ENCODE data around the gene NFIA. TPM values are rescaled to one million over a fixed set of nuclear protein-coding genes. Genes with fewer than 3 reads are reported as not detected.

NFIA gene
- total RNA-seq, 6 donors from 2014 or later = 33.5 to 94.3 (median 44.9) TPM

- no peaks in the 10 kb centered on the region for H3K27me3 ChIP-seq
- no peaks in the 10 kb centered on the region for H3K36me3 ChIP-seq
- ATAC-seq (ENCODE audit: low FRiP score in 2 of 2) (no peak), DNase-seq (no peak)
- no peak overlapping the region for H3K27ac ChIP-seq
- H3K9me3 ChIP-seq = no peaks in the 10 kb centered on the region
- peaks cover 4 to 33% (median 10%) of the 10 kb centered on the region in 4 donors for H3K4me1 ChIP-seq
- no peak overlapping the region for H3K4me3 ChIP-seq
- TF ChIP-seq POLR2A (IDR thresholded peaks at IDR 0.05) = no peak
These were observed 240.4 kb downstream of the NFIA start for GRCh38 chr1:61322769-61323168.

- no peak for TF ChIP-seq POLR2AphosphoS5 (IDR thresholded peaks at IDR 0.05)
- no peaks in the 10 kb centered on the region for H3K36me3 ChIP-seq
- H3K9me3 ChIP-seq = no peaks in the 10 kb centered on the region
- H3K27me3 ChIP-seq = no peaks in the 10 kb centered on the region
- no peak overlapping the region for H3K4me3 ChIP-seq
- H3K27ac ChIP-seq = no peak overlapping the region
- H3K4me1 ChIP-seq = peaks cover 2 to 26% (median 6%) of the 10 kb centered on the region in 4 donors
- DNase-seq (no peak), ATAC-seq (ENCODE audit: low FRiP score in 2 of 2) (no peak)
- 88 to 91% methylated on average over 6 of the region's 6 CpGs for WGBS, 2 donors
These were observed 241.4 kb downstream of the NFIA start for GRCh38 chr1:61323681-61324328.

DNA sequence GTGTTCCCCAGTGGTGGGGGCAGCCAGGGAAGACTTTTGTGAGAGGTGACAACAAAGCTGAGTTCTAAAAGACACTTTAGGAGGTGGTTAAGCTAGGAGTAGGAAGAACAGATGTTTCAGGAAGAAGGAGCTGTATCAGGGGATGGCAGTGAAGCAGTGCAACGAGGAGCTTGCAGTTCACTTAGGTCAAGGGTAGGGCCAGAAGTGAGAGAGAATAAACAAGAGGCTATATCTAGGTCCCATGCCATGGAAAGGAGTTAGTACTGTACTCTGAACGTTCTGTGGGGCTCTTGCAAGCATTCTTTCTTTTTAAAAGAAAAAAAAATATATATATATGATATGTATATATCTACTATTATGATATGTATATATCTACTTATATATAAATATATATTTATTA lies 244.4 kb downstream of the NFIA start:
- no peak for ATAC-seq (ENCODE audit: low FRiP score in 2 of 2)
- Histone ChIP-seq H3K4me3 (no peak overlapping the region), H3K4me1 (peaks cover 0 to 13% (median under 1%) of the 10 kb centered on the region in 4 donors), H3K27ac (no peak overlapping the region), H3K9me3 (no peaks in the 10 kb centered on the region), H3K27me3 (no peaks in the 10 kb centered on the region), H3K36me3 (no peaks in the 10 kb centered on the region)
- no peak for TF ChIP-seq POLR2AphosphoS5 (IDR thresholded peaks at IDR 0.05)
- TF ChIP-seq, protein P1, sequence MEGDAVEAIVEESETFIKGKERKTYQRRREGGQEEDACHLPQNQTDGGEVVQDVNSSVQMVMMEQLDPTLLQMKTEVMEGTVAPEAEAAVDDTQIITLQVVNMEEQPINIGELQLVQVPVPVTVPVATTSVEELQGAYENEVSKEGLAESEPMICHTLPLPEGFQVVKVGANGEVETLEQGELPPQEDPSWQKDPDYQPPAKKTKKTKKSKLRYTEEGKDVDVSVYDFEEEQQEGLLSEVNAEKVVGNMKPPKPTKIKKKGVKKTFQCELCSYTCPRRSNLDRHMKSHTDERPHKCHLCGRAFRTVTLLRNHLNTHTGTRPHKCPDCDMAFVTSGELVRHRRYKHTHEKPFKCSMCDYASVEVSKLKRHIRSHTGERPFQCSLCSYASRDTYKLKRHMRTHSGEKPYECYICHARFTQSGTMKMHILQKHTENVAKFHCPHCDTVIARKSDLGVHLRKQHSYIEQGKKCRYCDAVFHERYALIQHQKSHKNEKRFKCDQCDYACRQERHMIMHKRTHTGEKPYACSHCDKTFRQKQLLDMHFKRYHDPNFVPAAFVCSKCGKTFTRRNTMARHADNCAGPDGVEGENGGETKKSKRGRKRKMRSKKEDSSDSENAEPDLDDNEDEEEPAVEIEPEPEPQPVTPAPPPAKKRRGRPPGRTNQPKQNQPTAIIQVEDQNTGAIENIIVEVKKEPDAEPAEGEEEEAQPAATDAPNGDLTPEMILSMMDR (IDR thresholded peaks at IDR 0.05) = no peak
- TF ChIP-seq POLR2A (IDR thresholded peaks at IDR 0.05) = no peak
- TF ChIP-seq EP300 (IDR thresholded peaks at IDR 0.05) = no peak
- no peak for DNase-seq
- WGBS, 2 donors = 55 to 66% methylated on average over 2 of the region's 2 CpGs

GRCh38 chr1:61327436-61327835 lies 245.1 kb downstream of the NFIA start:
- H3K27me3 ChIP-seq = no peaks in the 10 kb centered on the region
- H3K4me3 ChIP-seq = no peak overlapping the region
- peaks cover 0 to 13% (median 2%) of the 10 kb centered on the region in 4 donors for H3K4me1 ChIP-seq
- no peak overlapping the region for H3K27ac ChIP-seq
- no peaks in the 10 kb centered on the region for H3K36me3 ChIP-seq
- ATAC-seq (ENCODE audit: low FRiP score in 2 of 2) = no peak
- WGBS, 2 donors = 95 to 97% methylated on average over 5 of the region's 5 CpGs
- TF ChIP-seq POLR2A (IDR thresholded peaks at IDR 0.05) (no peak), POLR2AphosphoS5 (IDR thresholded peaks at IDR 0.05) (no peak), EP300 (IDR thresholded peaks at IDR 0.05) (no peak)
- TF ChIP-seq, protein P1 (IDR thresholded peaks at IDR 0.05) = no peak
- H3K9me3 ChIP-seq = no peaks in the 10 kb centered on the region
- no peak for DNase-seq

- WGBS, 2 donors = 97 to 100% methylated on average over 4 of the region's 4 CpGs
- DNase-seq = no peak
- no peak for ATAC-seq (ENCODE audit: low FRiP score in 2 of 2)
- Histone ChIP-seq H3K36me3 (no peaks in the 10 kb centered on the region), H3K4me1 (peaks cover 0 to 4% (median 2%) of the 10 kb centered on the region in 4 donors), H3K27ac (no peak overlapping the region), H3K9me3 (no peaks in the 10 kb centered on the region), H3K4me3 (no peak overlapping the region), H3K27me3 (no peaks in the 10 kb centered on the region)
- TF ChIP-seq POLR2AphosphoS5 (IDR thresholded peaks at IDR 0.05) (no peak), EP300 (IDR thresholded peaks at IDR 0.05) (no peak), POLR2A (IDR thresholded peaks at IDR 0.05) (no peak)
- TF ChIP-seq, protein P1 (IDR thresholded peaks at IDR 0.05) = no peak
These were observed 247.2 kb downstream of the NFIA start for GRCh38 chr1:61329556-61329955.

GRCh38 chr1:61330018-61330417 lies 247.7 kb downstream of the NFIA start:
- no peak overlapping the region for H3K4me3 ChIP-seq
- no peaks in the 10 kb centered on the region for H3K9me3 ChIP-seq
- peaks cover 0 to 3% (median 2%) of the 10 kb centered on the region in 4 donors for H3K4me1 ChIP-seq
- ATAC-seq (ENCODE audit: low FRiP score in 2 of 2) = no peak
- TF ChIP-seq EP300 (IDR thresholded peaks at IDR 0.05) (no peak), POLR2AphosphoS5 (IDR thresholded peaks at IDR 0.05) (no peak), POLR2A (IDR thresholded peaks at IDR 0.05) (no peak)
- TF ChIP-seq, protein P1 (IDR thresholded peaks at IDR 0.05) = no peak
- H3K27ac ChIP-seq = no peak overlapping the region
- DNase-seq = no peak
- no peaks in the 10 kb centered on the region for H3K36me3 ChIP-seq
- no peaks in the 10 kb centered on the region for H3K27me3 ChIP-seq
- 91 to 94% methylated on average over 5 of the region's 5 CpGs for WGBS, 2 donors

Data from upper lobe of left lung (tissue), 6 donors.